GM23338 (cell line): ENCODE data around the gene LAPTM4A. TPM values are rescaled to one million over a fixed set of nuclear protein-coding genes. Genes with fewer than 3 reads are reported as not detected.
A peak's percentile ranks its signal among the peaks of the same experiment; 100 is the strongest.

Source experiments
- ATAC-seq: fragments of 200-7000 bp; cut with Tn5 transposase; 3 replicates; pipeline ENCODE4 v1.9.1; 2020
- DNase-seq: peaks from one replicate; pipeline ENCODE4 v3.0.0-alpha.2; 2015; ENCODE audit warnings: low spot score
- H2AFZ ChIP-seq: fragments of 200-600 bp; sonication (generic); 2 replicates; pipeline ENCODE4 v1.8.0; 2016; ENCODE audit warnings: antibody characterized with exemption, mild to moderate bottlenecking, moderate library complexity
- H3F3A ChIP-seq: fragments of 200-600 bp; sonication (generic); replicated peaks from 2 replicates; pipeline ENCODE4 v1.8.0; 2017; ENCODE audit warnings: antibody characterized with exemption, mixed run types, low read depth
- H3K27ac ChIP-seq: fragments of 200-600 bp; sonication (generic); 2 replicates; pipeline ENCODE4 v1.6.1; 2016; ENCODE audit warnings: low read depth
- H3K27me3 ChIP-seq: fragments of 200-600 bp; sonication (generic); 2 replicates; pipeline ENCODE4 v1.8.0; 2016; ENCODE audit warnings: mild to moderate bottlenecking, mixed run types, moderate library complexity; ENCODE audit not compliant: insufficient read depth
- H3K36me3 ChIP-seq: fragments of 200-600 bp; sonication (generic); 2 replicates; pipeline ENCODE4 v1.8.0; 2016; ENCODE audit warnings: mild to moderate bottlenecking; ENCODE audit not compliant: insufficient read depth
- H3K4me1 ChIP-seq: fragments of 200-600 bp; sonication (generic); 2 replicates; pipeline ENCODE4 v1.8.0; 2016; ENCODE audit warnings: mild to moderate bottlenecking, moderate library complexity; ENCODE audit not compliant: insufficient read depth
- H3K4me2 ChIP-seq: fragments of 200-600 bp; sonication (generic); 2 replicates; pipeline ENCODE4 v1.7.1; 2017; ENCODE audit warnings: mixed run types
- H3K4me3 ChIP-seq: fragments of 200-600 bp; sonication (generic); 2 replicates; pipeline ENCODE4 v1.6.1; 2016; ENCODE audit warnings: mixed run types
- H3K79me2 ChIP-seq: fragments of 200-600 bp; sonication (generic); replicated peaks from 2 replicates; pipeline ENCODE4 v1.8.0; 2017; ENCODE audit warnings: mild to moderate bottlenecking; ENCODE audit not compliant: insufficient read depth
- H3K9me2 ChIP-seq: fragments of 200-600 bp; sonication (generic); 2 replicates; pipeline ENCODE4 v1.8.0; 2017; ENCODE audit not compliant: insufficient read depth
- H4K20me1 ChIP-seq: fragments of 200-600 bp; sonication (generic); replicated peaks from 2 replicates; pipeline ENCODE4 v1.8.0; 2017; ENCODE audit warnings: mild to moderate bottlenecking; ENCODE audit not compliant: insufficient read depth
- H3K27ac Mint-ChIP-seq: 2 replicates; pipeline ENCODE4 v1.8.0; 2020; ENCODE audit warnings: inconsistent platforms, mild to moderate bottlenecking, moderate library complexity, mixed read lengths
- H3K27me3 Mint-ChIP-seq: 3 replicates; pipeline ENCODE4 v1.8.0; 2022; ENCODE audit warnings: low read depth, mild to moderate bottlenecking, moderate library complexity, mixed read lengths, inconsistent platforms; ENCODE audit not compliant: insufficient read depth, poor library complexity
- H3K36me3 Mint-ChIP-seq: 3 replicates; pipeline ENCODE4 v1.8.0; 2021; ENCODE audit warnings: low read depth, mild to moderate bottlenecking, inconsistent platforms, moderate library complexity, mixed read lengths
- H3K4me1 Mint-ChIP-seq: 3 replicates; pipeline ENCODE4 v1.8.0; 2020; ENCODE audit warnings: mild to moderate bottlenecking, inconsistent platforms, mixed read lengths
- H3K4me3 Mint-ChIP-seq: 3 replicates; pipeline ENCODE4 v1.8.0; 2021; ENCODE audit warnings: moderate library complexity, mild to moderate bottlenecking, inconsistent platforms, mixed read lengths
- H3K9me3 Mint-ChIP-seq: 3 replicates; pipeline ENCODE4 v1.8.0; 2020; ENCODE audit warnings: moderate library complexity, mild to moderate bottlenecking, inconsistent platforms, mixed read lengths
- CREB1 ChIP-seq: fragments of 250-450 bp; sonication (Bioruptor Pico); IDR thresholded peaks from 2 replicates; pipeline ENCODE4 v1.5.0; 2020; ENCODE audit warnings: low read depth, mild to moderate bottlenecking, moderate library complexity
- EZH2 ChIP-seq: fragments of 200-600 bp; sonication (generic); IDR thresholded peaks from one replicate; pipeline ENCODE4 v1.8.0; 2017; ENCODE audit warnings: antibody characterized with exemption, mild to moderate bottlenecking, low read depth; ENCODE audit not compliant: unreplicated experiment
- JUNB ChIP-seq: IDR thresholded peaks from one replicate; pipeline ENCODE4 v1.6.1; 2016; ENCODE audit warnings: antibody characterized with exemption; ENCODE audit not compliant: unreplicated experiment
- NANOG ChIP-seq: IDR thresholded peaks from 2 replicates; pipeline ENCODE4 v1.6.1; 2016; ENCODE audit warnings: antibody characterized with exemption, borderline replicate concordance
- POLR2AphosphoS5 ChIP-seq: IDR thresholded peaks from 2 replicates; pipeline ENCODE4 v1.6.1; 2016; ENCODE audit warnings: antibody characterized with exemption, low read depth
- STAT1 ChIP-seq: IDR thresholded peaks from one replicate; pipeline ENCODE4 v1.6.1; 2016; ENCODE audit warnings: antibody characterized with exemption; ENCODE audit not compliant: unreplicated experiment
- ZNF114 ChIP-seq: fragments of 250-450 bp; sonication (Bioruptor Pico); IDR thresholded peaks from 2 replicates; pipeline ENCODE4 v1.5.0; 2020; ENCODE audit warnings: mild to moderate bottlenecking, moderate library complexity
- polyA plus RNA-seq: library from polyadenylated mRNA; unstranded; fragments of >200 nt; fragmentation: Nextera tagmentation; extraction: Ambion mirVana; gene quantifications from 2 replicates; pipeline ENCODE4 v1.2.1, GENCODE V29; 2016
- total RNA-seq: library from RNA; depleted of rRNA; stranded (reverse); fragments of >200 nt; shearing (Covaris generic); gene quantifications from 2 replicates; pipeline ENCODE4 v1.2.3, GENCODE V29; 2014
- TF ChIP-seq, protein P1 (sequence below): IDR thresholded peaks from one replicate; pipeline ENCODE4 v1.6.1; 2018; ENCODE audit warnings: antibody characterized with exemption; ENCODE audit not compliant: unreplicated experiment
- TF ChIP-seq, protein P2 (sequence below), 2 experiments: fragments of 200-600 bp in 1 of 2; sonication (generic) in 1 of 2; conservative IDR thresholded peaks; 2 replicates each; pipeline versions ENCODE4 v1.5.1 to v1.6.1; 2016 to 2017; ENCODE audit warnings: antibody characterized with exemption in 2 of 2, low read depth in 2 of 2, mild to moderate bottlenecking in 2 of 2, moderate library complexity in 1 of 2
- TF ChIP-seq, protein P3 (sequence below): fragments of 250-450 bp; sonication (Bioruptor Pico); IDR thresholded peaks from 2 replicates; pipeline ENCODE4 v1.5.0; 2020; ENCODE audit warnings: mild to moderate bottlenecking, moderate library complexity

The LAPTM4A gene
- total and polyA plus RNA-seq, 2 experiments from 2014 or later = 123 to 214 TPM

DNA sequence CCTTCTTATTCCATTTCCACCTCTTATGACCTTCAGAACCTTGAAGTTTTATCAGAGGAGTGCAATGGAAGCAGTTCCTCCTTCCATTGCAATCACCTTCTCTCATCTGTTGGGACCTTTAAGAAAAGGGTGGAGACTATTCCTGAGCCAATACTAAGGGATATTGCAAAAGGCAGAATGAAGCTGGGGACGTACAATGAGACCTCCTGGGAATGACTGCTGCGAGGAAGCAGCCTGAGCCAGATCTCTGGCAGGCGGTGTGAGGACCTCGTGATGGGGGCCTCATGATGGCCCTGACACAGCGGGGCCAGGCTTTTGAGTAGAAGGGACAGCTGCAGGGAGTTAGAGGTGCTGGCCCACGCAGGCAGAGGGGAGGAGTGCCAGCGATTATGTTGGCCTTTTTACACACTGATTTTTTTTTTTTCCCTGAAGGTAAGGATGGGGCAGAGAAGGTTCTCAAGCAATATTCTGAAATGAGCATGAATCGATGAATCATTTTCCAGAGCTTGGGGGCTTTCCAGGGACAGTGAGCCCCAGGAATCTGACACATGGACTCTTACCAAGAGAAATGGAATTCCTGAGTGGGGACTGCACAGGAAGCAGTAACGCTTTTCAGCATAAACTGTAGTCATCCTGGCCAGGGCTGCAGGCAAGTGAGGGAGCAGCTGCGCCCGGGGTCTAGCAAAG lies 40.0 kb upstream of the LAPTM4A start (continued):
- TF ChIP-seq, protein P1, sequence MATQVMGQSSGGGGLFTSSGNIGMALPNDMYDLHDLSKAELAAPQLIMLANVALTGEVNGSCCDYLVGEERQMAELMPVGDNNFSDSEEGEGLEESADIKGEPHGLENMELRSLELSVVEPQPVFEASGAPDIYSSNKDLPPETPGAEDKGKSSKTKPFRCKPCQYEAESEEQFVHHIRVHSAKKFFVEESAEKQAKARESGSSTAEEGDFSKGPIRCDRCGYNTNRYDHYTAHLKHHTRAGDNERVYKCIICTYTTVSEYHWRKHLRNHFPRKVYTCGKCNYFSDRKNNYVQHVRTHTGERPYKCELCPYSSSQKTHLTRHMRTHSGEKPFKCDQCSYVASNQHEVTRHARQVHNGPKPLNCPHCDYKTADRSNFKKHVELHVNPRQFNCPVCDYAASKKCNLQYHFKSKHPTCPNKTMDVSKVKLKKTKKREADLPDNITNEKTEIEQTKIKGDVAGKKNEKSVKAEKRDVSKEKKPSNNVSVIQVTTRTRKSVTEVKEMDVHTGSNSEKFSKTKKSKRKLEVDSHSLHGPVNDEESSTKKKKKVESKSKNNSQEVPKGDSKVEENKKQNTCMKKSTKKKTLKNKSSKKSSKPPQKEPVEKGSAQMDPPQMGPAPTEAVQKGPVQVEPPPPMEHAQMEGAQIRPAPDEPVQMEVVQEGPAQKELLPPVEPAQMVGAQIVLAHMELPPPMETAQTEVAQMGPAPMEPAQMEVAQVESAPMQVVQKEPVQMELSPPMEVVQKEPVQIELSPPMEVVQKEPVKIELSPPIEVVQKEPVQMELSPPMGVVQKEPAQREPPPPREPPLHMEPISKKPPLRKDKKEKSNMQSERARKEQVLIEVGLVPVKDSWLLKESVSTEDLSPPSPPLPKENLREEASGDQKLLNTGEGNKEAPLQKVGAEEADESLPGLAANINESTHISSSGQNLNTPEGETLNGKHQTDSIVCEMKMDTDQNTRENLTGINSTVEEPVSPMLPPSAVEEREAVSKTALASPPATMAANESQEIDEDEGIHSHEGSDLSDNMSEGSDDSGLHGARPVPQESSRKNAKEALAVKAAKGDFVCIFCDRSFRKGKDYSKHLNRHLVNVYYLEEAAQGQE = no peak
- TF ChIP-seq, protein P2, sequence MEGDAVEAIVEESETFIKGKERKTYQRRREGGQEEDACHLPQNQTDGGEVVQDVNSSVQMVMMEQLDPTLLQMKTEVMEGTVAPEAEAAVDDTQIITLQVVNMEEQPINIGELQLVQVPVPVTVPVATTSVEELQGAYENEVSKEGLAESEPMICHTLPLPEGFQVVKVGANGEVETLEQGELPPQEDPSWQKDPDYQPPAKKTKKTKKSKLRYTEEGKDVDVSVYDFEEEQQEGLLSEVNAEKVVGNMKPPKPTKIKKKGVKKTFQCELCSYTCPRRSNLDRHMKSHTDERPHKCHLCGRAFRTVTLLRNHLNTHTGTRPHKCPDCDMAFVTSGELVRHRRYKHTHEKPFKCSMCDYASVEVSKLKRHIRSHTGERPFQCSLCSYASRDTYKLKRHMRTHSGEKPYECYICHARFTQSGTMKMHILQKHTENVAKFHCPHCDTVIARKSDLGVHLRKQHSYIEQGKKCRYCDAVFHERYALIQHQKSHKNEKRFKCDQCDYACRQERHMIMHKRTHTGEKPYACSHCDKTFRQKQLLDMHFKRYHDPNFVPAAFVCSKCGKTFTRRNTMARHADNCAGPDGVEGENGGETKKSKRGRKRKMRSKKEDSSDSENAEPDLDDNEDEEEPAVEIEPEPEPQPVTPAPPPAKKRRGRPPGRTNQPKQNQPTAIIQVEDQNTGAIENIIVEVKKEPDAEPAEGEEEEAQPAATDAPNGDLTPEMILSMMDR (conservative IDR thresholded peaks at IDR 0.05; ENCODE audit: low read depth in 2 of 2) = no peak
- TF ChIP-seq STAT1 = no peak

DNA sequence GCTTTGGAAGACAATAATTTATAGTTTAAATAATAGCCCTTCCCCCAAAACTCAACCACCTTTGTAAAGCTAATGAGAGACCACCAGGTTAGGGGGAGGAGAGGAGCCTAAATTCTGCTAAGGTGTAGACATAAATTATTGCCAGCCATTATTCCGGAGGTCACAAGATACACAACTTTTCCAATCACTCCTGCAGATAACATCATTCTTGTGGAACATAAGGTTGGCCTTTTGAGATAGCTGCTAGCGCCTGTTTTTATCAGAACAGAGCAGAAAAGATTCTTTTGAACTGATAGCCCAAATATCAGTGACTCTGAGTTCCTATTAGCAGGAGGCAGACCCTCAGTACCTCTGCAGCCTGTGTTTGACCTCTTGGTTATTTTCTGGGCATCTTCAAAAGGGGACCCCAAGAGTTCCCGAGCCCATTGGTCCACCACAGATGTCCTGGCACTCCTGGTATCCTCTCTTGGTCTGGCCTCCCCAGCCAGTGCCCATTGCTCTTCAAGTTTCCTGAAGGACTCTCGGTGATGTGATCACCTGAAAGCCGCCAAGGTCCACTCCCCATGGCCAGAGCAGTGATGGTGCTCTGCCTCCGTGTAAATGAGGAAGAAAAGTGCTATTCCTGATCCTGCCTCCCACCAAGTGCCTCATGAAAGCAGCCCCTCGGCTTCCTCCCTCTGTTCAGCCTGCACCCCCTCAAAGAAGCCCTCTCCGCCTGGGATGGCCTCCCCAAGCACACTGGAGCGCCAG lies 38.5 kb upstream of the LAPTM4A start:
- DNase-seq = no peak
- H3K9me3 Mint-ChIP-seq = no peaks in the 10 kb centered on the region; the same call in 2 of the 3 replicates
- no peak for TF ChIP-seq CREB1 (CRISPR knock-in tag)
- no peak for TF ChIP-seq POLR2AphosphoS5
- TF ChIP-seq EZH2 = no peak
- no peak for TF ChIP-seq JUNB
- no peak for TF ChIP-seq NANOG
- TF ChIP-seq, protein P3, sequence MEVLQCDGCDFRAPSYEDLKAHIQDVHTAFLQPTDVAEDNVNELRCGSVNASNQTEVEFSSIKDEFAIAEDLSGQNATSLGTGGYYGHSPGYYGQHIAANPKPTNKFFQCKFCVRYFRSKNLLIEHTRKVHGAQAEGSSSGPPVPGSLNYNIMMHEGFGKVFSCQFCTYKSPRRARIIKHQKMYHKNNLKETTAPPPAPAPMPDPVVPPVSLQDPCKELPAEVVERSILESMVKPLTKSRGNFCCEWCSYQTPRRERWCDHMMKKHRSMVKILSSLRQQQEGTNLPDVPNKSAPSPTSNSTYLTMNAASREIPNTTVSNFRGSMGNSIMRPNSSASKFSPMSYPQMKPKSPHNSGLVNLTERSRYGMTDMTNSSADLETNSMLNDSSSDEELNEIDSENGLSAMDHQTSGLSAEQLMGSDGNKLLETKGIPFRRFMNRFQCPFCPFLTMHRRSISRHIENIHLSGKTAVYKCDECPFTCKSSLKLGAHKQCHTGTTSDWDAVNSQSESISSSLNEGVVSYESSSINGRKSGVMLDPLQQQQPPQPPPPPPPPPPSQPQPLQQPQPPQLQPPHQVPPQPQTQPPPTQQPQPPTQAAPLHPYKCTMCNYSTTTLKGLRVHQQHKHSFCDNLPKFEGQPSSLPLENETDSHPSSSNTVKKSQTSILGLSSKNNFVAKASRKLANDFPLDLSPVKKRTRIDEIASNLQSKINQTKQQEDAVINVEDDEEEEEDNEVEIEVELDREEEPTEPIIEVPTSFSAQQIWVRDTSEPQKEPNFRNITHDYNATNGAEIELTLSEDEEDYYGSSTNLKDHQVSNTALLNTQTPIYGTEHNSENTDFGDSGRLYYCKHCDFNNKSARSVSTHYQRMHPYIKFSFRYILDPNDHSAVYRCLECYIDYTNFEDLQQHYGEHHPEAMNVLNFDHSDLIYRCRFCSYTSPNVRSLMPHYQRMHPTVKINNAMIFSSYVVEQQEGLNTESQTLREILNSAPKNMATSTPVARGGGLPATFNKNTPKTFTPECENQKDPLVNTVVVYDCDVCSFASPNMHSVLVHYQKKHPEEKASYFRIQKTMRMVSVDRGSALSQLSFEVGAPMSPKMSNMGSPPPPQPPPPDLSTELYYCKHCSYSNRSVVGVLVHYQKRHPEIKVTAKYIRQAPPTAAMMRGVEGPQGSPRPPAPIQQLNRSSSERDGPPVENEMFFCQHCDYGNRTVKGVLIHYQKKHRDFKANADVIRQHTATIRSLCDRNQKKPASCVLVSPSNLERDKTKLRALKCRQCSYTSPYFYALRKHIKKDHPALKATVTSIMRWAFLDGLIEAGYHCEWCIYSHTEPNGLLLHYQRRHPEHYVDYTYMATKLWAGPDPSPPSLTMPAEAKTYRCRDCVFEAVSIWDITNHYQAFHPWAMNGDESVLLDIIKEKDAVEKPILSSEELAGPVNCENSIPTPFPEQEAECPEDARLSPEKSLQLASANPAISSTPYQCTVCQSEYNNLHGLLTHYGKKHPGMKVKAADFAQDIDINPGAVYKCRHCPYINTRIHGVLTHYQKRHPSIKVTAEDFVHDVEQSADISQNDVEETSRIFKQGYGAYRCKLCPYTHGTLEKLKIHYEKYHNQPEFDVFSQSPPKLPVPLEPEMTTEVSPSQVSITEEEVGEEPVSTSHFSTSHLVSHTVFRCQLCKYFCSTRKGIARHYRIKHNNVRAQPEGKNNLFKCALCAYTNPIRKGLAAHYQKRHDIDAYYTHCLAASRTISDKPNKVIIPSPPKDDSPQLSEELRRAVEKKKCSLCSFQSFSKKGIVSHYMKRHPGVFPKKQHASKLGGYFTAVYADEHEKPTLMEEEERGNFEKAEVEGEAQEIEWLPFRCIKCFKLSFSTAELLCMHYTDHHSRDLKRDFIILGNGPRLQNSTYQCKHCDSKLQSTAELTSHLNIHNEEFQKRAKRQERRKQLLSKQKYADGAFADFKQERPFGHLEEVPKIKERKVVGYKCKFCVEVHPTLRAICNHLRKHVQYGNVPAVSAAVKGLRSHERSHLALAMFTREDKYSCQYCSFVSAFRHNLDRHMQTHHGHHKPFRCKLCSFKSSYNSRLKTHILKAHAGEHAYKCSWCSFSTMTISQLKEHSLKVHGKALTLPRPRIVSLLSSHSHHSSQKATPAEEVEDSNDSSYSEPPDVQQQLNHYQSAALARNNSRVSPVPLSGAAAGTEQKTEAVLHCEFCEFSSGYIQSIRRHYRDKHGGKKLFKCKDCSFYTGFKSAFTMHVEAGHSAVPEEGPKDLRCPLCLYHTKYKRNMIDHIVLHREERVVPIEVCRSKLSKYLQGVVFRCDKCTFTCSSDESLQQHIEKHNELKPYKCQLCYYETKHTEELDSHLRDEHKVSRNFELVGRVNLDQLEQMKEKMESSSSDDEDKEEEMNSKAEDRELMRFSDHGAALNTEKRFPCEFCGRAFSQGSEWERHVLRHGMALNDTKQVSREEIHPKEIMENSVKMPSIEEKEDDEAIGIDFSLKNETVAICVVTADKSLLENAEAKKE (CRISPR knock-in tag) = no peak
- no peak for TF ChIP-seq ZNF114

More for the DNA sequence above, 38.5 kb upstream of the LAPTM4A start:
- Mint-ChIP-seq H3K4me1 (peaks cover 19% of the 10 kb centered on the region), H3K27ac (no peak overlapping the region), H3K27me3 (peaks cover 8% of the 10 kb centered on the region), H3K36me3 (no peaks in the 10 kb centered on the region), H3K4me3 (no peak overlapping the region)
- H3K36me3 ChIP-seq = no peaks in the 10 kb centered on the region
- no peaks in the 10 kb centered on the region for H3F3A ChIP-seq
- 0 out of 2 replicates have a peak, but pooled peaks cover 4% of the 10 kb centered on the region for H3K9me2 ChIP-seq
- H3K4me3 ChIP-seq = no peak overlapping the region
- no peaks in the 10 kb centered on the region for H4K20me1 ChIP-seq
- 0 out of 2 replicates have a peak overlapping the region, but pooled peaks have one; percentile 47 for H3K4me2 ChIP-seq
- H3K27ac ChIP-seq = no peak overlapping the region
- no peak for ATAC-seq
- no peaks in the 10 kb centered on the region for H3K79me2 ChIP-seq
- H2AFZ ChIP-seq = 0 out of 2 replicates have a peak overlapping the region, but pooled peaks have one; percentile 59
- H3K4me1 ChIP-seq = peaks cover 7% of the 10 kb centered on the region
- H3K27me3 ChIP-seq = no peaks in the 10 kb centered on the region
